GM23248 (cell line): Measurements from ENCODE around the gene VAPA. TPM values are rescaled to one million over a fixed set of nuclear protein-coding genes. Genes with fewer than 3 reads are reported as not detected.

Experiments
- DNase-seq: peaks from one replicate; pipeline ENCODE4 v3.0.0-alpha.2; 2015
- H2AFZ ChIP-seq: fragments of 200-600 bp; sonication (generic); 2 replicates; pipeline ENCODE4 v1.6.1; 2016; ENCODE audit warnings: antibody characterized with exemption
- H3F3A ChIP-seq: fragments of 200-600 bp; sonication (generic); 2 replicates; pipeline ENCODE4 v1.6.1; 2016; ENCODE audit warnings: mild to moderate bottlenecking, antibody characterized with exemption, mixed run types; ENCODE audit not compliant: insufficient read depth
- H3K27ac ChIP-seq: fragments of 200-600 bp; sonication (generic); 2 replicates; pipeline ENCODE4 v1.5.1; 2016; ENCODE audit warnings: mild to moderate bottlenecking
- H3K27me3 ChIP-seq: fragments of 200-600 bp; sonication (generic); replicated peaks from 2 replicates; pipeline ENCODE4 v1.6.1; 2016; ENCODE audit warnings: mild to moderate bottlenecking; ENCODE audit not compliant: insufficient read depth
- H3K36me3 ChIP-seq: fragments of 200-600 bp; sonication (generic); 2 replicates; pipeline ENCODE4 v1.6.1; 2016; ENCODE audit warnings: low read depth, mild to moderate bottlenecking
- H3K4me1 ChIP-seq: fragments of 200-600 bp; sonication (generic); 2 replicates; pipeline ENCODE4 v1.6.1; 2016; ENCODE audit warnings: mild to moderate bottlenecking; ENCODE audit not compliant: insufficient read depth
- H3K4me2 ChIP-seq: fragments of 200-600 bp; sonication (generic); one replicate; pipeline ENCODE4 v1.6.1; 2016; ENCODE audit warnings: mild to moderate bottlenecking; ENCODE audit not compliant: unreplicated experiment
- H3K4me3 ChIP-seq: fragments of 200-600 bp; sonication (generic); 2 replicates; pipeline ENCODE4 v1.5.1; 2016; ENCODE audit warnings: mild to moderate bottlenecking
- H3K79me2 ChIP-seq: fragments of 200-600 bp; sonication (generic); 2 replicates; pipeline ENCODE4 v1.6.1; 2016; ENCODE audit warnings: mild to moderate bottlenecking; ENCODE audit not compliant: insufficient read depth
- H3K9ac ChIP-seq: fragments of 200-600 bp; sonication (generic); 2 replicates; pipeline ENCODE4 v1.6.1; 2016; ENCODE audit warnings: mild to moderate bottlenecking
- H3K9me2 ChIP-seq: fragments of 200-600 bp; sonication (generic); 2 replicates; pipeline ENCODE4 v1.6.1; 2016; ENCODE audit warnings: mixed run types, mild to moderate bottlenecking, moderate library complexity; ENCODE audit not compliant: insufficient read depth
- H3K9me3 ChIP-seq: fragments of 200-600 bp; sonication (generic); one replicate; pipeline ENCODE4 v1.6.1; 2017; ENCODE audit warnings: low read depth
- H4K20me1 ChIP-seq: fragments of 200-600 bp; sonication (generic); 2 replicates; pipeline ENCODE4 v1.6.0; 2016; ENCODE audit not compliant: insufficient read depth
- EZH2 ChIP-seq: fragments of 200-600 bp; sonication (generic); IDR thresholded peaks from 2 replicates; pipeline ENCODE4 v1.6.1; 2018; ENCODE audit warnings: antibody characterized with exemption, mild to moderate bottlenecking; ENCODE audit not compliant: insufficient read depth, poor library complexity, severe bottlenecking
- EZH2phosphoT487 ChIP-seq: fragments of 200-600 bp; sonication (generic); IDR thresholded peaks from 2 replicates; pipeline ENCODE4 v1.6.1; 2018; ENCODE audit warnings: antibody characterized with exemption, moderate library complexity, mild to moderate bottlenecking, low read depth; ENCODE audit not compliant: insufficient read depth
- WGBS, 2 experiments: methylation state at CpG; one replicate each; pipeline ENCODE4 v1.1.6; 2015 to 2017; ENCODE audit warnings: low lambda C conversion rate in 2 of 2, low coverage in 1 of 2; ENCODE audit errors: missing lambda C conversion rate in 2 of 2; 5-methylcytosine and 5-hydroxymethylcytosine counted together
- in situ Hi-C: fragments of 300-500 bp; cut with MboI; formaldehyde crosslinking; loops from 2 replicates; pipeline ENCODE4 v1.15.0; 2020
- polyA plus RNA-seq: library from polyadenylated mRNA; unstranded; fragments of >200 nt; fragmentation: Nextera tagmentation; extraction: Ambion mirVana; gene quantifications from 2 replicates; pipeline ENCODE4 v1.2.1, GENCODE V29; 2016
- total RNA-seq: library from RNA; depleted of rRNA; stranded (reverse); fragments of >200 nt; shearing (Covaris generic); gene quantifications from 2 replicates; pipeline ENCODE4 v1.2.3, GENCODE V29; 2014

Gene VAPA
- total and polyA plus RNA-seq, 2 experiments from 2014 or later = 277 to 290 TPM

DNA sequence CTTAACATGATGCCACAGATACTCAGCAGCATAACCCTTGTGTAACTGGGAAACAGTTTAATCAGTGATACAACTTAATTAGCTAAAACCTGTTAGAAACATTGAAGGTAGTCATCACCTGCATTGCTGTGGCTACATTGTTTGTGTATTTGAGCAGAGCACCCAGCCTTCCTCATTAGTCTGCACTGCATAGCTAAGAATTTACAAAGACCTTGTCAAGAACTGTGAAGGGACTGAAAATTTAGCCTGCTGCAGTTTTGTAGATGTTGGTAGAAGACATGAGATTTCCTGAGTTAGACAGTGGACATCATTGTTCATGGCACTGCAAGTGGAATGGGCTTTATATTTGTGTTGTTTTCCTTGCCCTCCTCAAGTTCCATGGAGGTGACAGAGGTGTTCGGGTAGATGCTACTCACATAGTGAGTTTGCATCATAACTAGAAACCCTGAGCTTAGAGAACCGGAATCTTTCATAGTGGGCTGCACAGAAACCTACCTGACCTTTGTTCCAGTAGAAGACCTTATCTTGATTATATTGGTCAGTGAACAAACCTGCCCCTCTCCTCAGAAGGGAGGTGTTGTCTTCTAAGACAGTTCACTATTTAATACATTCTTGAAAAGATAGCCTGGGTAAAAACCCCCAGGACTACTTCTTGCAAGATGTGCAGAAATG lies 12.5 kb downstream of the VAPA start:
- H3K4me2 ChIP-seq = no peak overlapping the region

DNA sequence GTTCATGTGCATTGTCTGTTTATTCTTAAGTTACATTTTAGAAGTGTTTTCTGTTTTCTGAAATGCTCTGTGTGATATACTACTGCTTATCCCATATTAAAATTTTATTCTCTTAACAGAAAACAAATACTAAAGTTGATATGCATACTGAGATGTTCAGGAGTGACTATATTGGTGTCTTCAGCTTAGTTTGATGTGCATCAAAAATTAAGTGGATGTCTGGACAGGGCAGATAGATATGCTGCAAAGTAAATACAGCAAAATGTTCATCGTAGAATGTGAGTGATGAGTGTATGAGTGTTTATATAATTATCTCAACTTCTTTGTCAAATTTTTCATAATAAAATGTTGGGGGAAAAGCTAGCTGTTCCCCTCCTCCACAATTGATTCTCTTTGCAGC lies 13.2 kb downstream of the VAPA start:
- no peak overlapping the region for H3K9ac ChIP-seq
- no peak overlapping the region for H2AFZ ChIP-seq
- peak overlapping the region; percentile 11; the same call in 1 of the 2 replicates for H3K27ac ChIP-seq
- peaks cover 100% of the 10 kb centered on the region for H3K79me2 ChIP-seq
- no peaks in the 10 kb centered on the region; the same call in 1 of the 2 replicates for H3K36me3 ChIP-seq
- H3K9me3 ChIP-seq = no peaks in the 10 kb centered on the region
- no peak overlapping the region for H3K4me2 ChIP-seq
- WGBS, 2 experiments = 24 to 54% methylated on average over 1 of the region's 1 CpG
- H4K20me1 ChIP-seq = peaks cover 66% of the 10 kb centered on the region
- in situ Hi-C loops = loop anchor here (25.0 kb wide), 1 partner anchor 240 kb away; no protein-coding TSS in a partner anchor
- H3K4me3 ChIP-seq = no peak overlapping the region
- TF ChIP-seq EZH2phosphoT487 (no peak), EZH2 (no peak)
- H3K9me2 ChIP-seq = no peaks in the 10 kb centered on the region
- no peak for DNase-seq
- H3K27me3 ChIP-seq = no peaks in the 10 kb centered on the region
- peaks cover 56% of the 10 kb centered on the region for H3K4me1 ChIP-seq
- H3F3A ChIP-seq = peaks cover 13% of the 10 kb centered on the region; the same call in 1 of the 2 replicates

More for the DNA sequence above, 12.5 kb downstream of the VAPA start:
- in situ Hi-C loops = loop anchor here (25.0 kb wide), 1 partner anchor 239 kb away; no protein-coding TSS in a partner anchor
- H2AFZ ChIP-seq = no peak overlapping the region
- no peak for TF ChIP-seq EZH2phosphoT487
- no peak overlapping the region; the same call in 1 of the 2 replicates for H3K4me3 ChIP-seq
- H3K4me1 ChIP-seq = peaks cover 56% of the 10 kb centered on the region
- H3K9ac ChIP-seq = no peak overlapping the region
- no peaks in the 10 kb centered on the region for H3K9me2 ChIP-seq
- H3K79me2 ChIP-seq = peaks cover 100% of the 10 kb centered on the region
- 76 to 82% methylated on average over 2 of the region's 2 CpGs for WGBS, 2 experiments
- no peaks in the 10 kb centered on the region for H3K9me3 ChIP-seq
- no peak for DNase-seq
- H3K27me3 ChIP-seq = no peaks in the 10 kb centered on the region
- peaks cover 13% of the 10 kb centered on the region; the same call in 1 of the 2 replicates for H3F3A ChIP-seq
- peaks cover 66% of the 10 kb centered on the region for H4K20me1 ChIP-seq
- H3K27ac ChIP-seq = peak overlapping the region; percentile 45
- no peaks in the 10 kb centered on the region for H3K36me3 ChIP-seq

DNA sequence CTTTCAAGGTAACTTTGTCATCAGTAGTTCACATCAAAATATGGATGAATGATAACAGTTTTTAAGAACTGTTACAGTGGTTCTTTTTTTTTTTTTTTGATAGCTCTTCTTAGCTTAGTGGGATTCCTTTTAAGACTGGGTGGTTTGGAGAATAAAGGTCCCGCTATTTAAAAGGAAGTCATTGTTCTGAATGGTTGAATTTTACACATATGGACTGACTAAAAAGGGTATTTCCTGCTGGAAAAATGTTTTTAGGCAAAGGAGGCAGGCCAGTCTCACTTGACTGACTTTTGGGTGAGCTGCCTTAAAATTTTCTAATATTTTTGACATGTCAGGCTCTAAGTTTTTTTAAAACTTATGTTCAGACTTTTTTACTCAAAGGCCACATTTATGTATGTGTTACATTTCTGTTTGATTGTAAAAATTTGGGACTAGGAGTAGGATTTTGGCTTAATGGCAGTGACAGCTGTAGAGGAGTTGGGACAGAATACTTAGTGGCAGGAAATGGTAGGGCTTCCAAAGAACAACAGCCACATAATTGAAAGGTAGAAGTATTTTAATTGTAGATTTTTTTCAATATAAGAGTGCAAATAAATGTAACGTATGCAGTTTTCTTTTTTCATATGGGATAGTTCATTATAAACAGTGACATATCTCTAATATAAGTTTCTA lies 13.7 kb downstream of the VAPA start:
- H3K36me3 ChIP-seq = no peaks in the 10 kb centered on the region; the same call in none of the 2 replicates
- H3F3A ChIP-seq = peaks cover 19% of the 10 kb centered on the region; the same call in 1 of the 2 replicates
- 0 out of 2 replicates have a peak overlapping the region, but pooled peaks have one; percentile 0 for H3K9ac ChIP-seq
- peaks cover 56% of the 10 kb centered on the region for H3K4me1 ChIP-seq
- H4K20me1 ChIP-seq = peaks cover 64% of the 10 kb centered on the region
- in situ Hi-C loops = loop anchor here (25.0 kb wide), 1 partner anchor 240 kb away; no protein-coding TSS in a partner anchor
- no peak overlapping the region for H3K4me3 ChIP-seq
- H3K9me2 ChIP-seq = no peaks in the 10 kb centered on the region
- no peak overlapping the region for H3K4me2 ChIP-seq
- peak overlapping the region; percentile 11; the same call in 1 of the 2 replicates for H3K27ac ChIP-seq
- no peak overlapping the region for H2AFZ ChIP-seq
- H3K27me3 ChIP-seq = no peaks in the 10 kb centered on the region
- no peak for DNase-seq
- H3K9me3 ChIP-seq = no peaks in the 10 kb centered on the region
- H3K79me2 ChIP-seq = peaks cover 100% of the 10 kb centered on the region
- no peak for TF ChIP-seq EZH2phosphoT487
- TF ChIP-seq EZH2 = no peak
- WGBS, 2 experiments = 47 to 52% methylated on average over 2 of the region's 2 CpGs

DNA sequence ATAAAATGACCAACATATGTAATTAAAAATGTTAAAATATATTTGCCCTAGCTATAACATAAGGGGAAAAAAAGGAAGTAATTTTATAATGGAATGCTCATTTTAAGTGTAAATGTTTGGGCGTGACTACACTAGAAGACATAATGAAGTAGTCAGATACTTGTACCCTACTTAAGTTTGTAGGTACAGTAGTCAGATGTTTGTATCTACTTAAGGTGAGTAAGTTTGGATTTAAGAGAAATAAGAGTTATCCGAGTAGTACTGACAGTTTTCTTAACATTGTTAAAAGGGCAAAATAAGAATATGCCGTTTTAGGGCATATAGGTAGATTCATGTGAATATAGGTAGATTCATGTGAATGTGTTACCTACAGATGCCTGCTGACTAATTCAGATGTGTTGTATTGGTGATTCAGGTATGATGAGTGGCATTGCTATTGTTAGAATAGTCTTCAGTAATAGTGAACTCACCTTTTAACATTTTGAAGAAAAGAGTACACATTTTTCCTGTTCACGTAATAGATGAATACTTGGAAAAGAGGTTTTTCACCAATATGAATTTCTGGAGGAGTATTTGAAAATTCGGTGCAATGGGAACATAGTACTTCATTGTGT lies 14.9 kb downstream of the VAPA start:
- in situ Hi-C loops = loop anchor here (25.0 kb wide), 1 partner anchor 241 kb away; no protein-coding TSS in a partner anchor
- H3K4me3 ChIP-seq = no peak overlapping the region
- TF ChIP-seq EZH2 (no peak), EZH2phosphoT487 (no peak)
- H3K4me1 ChIP-seq = peaks cover 47% of the 10 kb centered on the region
- no peak overlapping the region for H3K9ac ChIP-seq
- no peaks in the 10 kb centered on the region for H3K9me2 ChIP-seq
- no peak overlapping the region for H3K4me2 ChIP-seq
- H2AFZ ChIP-seq = no peak overlapping the region
- no peaks in the 10 kb centered on the region for H3K27me3 ChIP-seq
- 98% methylated on average over 5 of the region's 5 CpGs for WGBS, 2 experiments
- no peaks in the 10 kb centered on the region for H3K9me3 ChIP-seq
- no peaks in the 10 kb centered on the region; the same call in none of the 2 replicates for H3K36me3 ChIP-seq
- no peak for DNase-seq
- H3K79me2 ChIP-seq = peaks cover 100% of the 10 kb centered on the region
- H3F3A ChIP-seq = peaks cover 19% of the 10 kb centered on the region; the same call in 1 of the 2 replicates
- H4K20me1 ChIP-seq = peaks cover 65% of the 10 kb centered on the region
- no peak overlapping the region for H3K27ac ChIP-seq
